ENCODE results near the gene MLLT3.

GRCh38 chr9:20378851-20379250 is 243.4 kb downstream of the MLLT3 start:
- no peak for TF ChIP-seq CTCF (IDR thresholded peaks at IDR 0.05; ENCODE audit: insufficient read depth, low read depth, low read length)
- no peak for TF ChIP-seq EZH2 (IDR thresholded peaks at IDR 0.05; ENCODE audit: insufficient read depth, low read length)
